Activated CD4-positive, alpha-beta memory T cell treated with anti-CD3 and anti-CD28 coated beads for 36 hours (primary cell): ENCODE data around the gene SFPQ. TPM values are rescaled to one million over a fixed set of nuclear protein-coding genes. Genes with fewer than 3 reads are reported as not detected.
A peak's percentile ranks its signal among the peaks of the same experiment; 100 is the strongest.
"Not testable (repeated sequence)": the region's sequence is repeated elsewhere in the genome, so short reads cannot be mapped to it uniquely, and the experiment has no call there.

ENCODE experiments used
- CTCF ChIA-PET: fragments of 350-600 bp; sonication (Branson Sonifier 250); formaldehyde crosslinking; loops from one replicate; lab custom pipeline; 2021; ENCODE audit warnings: antibody characterized with exemption, inconsistent platforms; lab: Charles Lee
- POLR2A ChIA-PET: fragments of 350-600 bp; sonication (Branson Sonifier 250); formaldehyde crosslinking; loops from one replicate; lab custom pipeline; 2021; ENCODE audit warnings: antibody characterized with exemption; lab: Charles Lee
- DNase-seq: peaks from one replicate; pipeline ENCODE4 v3.0.0-alpha.2; 2020
- H3K27ac Mint-ChIP-seq: one replicate; pipeline ENCODE4 v1.8.0; 2021; ENCODE audit warnings: mixed read lengths
- H3K27me3 Mint-ChIP-seq: one replicate; pipeline ENCODE4 v1.8.0; 2021; ENCODE audit warnings: mixed read lengths
- H3K36me3 Mint-ChIP-seq: one replicate; pipeline ENCODE4 v1.8.0; 2021; ENCODE audit warnings: mixed read lengths
- H3K4me1 Mint-ChIP-seq: one replicate; pipeline ENCODE4 v1.8.0; 2021; ENCODE audit warnings: low read depth, mixed read lengths
- H3K4me3 Mint-ChIP-seq: one replicate; pipeline ENCODE4 v1.8.0; 2021; ENCODE audit warnings: mild to moderate bottlenecking, mixed read lengths
- H3K9me3 Mint-ChIP-seq: one replicate; pipeline ENCODE4 v1.8.0; 2021; ENCODE audit warnings: mixed read lengths
- intact Hi-C: fragments of 100-400 bp; cut with micrococcal nuclease; formaldehyde crosslinking; loops from one replicate; pipeline ENCODE4 v1.15.1; 2023
- total RNA-seq, 2 experiments: library from RNA; stranded (reverse); gene quantifications; one replicate each; pipeline ENCODE4 v1.2.3, GENCODE V29; 2021

Gene SFPQ, protein sequence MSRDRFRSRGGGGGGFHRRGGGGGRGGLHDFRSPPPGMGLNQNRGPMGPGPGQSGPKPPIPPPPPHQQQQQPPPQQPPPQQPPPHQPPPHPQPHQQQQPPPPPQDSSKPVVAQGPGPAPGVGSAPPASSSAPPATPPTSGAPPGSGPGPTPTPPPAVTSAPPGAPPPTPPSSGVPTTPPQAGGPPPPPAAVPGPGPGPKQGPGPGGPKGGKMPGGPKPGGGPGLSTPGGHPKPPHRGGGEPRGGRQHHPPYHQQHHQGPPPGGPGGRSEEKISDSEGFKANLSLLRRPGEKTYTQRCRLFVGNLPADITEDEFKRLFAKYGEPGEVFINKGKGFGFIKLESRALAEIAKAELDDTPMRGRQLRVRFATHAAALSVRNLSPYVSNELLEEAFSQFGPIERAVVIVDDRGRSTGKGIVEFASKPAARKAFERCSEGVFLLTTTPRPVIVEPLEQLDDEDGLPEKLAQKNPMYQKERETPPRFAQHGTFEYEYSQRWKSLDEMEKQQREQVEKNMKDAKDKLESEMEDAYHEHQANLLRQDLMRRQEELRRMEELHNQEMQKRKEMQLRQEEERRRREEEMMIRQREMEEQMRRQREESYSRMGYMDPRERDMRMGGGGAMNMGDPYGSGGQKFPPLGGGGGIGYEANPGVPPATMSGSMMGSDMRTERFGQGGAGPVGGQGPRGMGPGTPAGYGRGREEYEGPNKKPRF
- 100 to 1,000 TPM; 259 to 275 TPM for total RNA-seq

- Mint-ChIP-seq H3K9me3 (no peaks in the 10 kb centered on the region), H3K4me1 (peaks cover 35% of the 10 kb centered on the region), H3K27ac (peak within 1 kb of the TSS; percentile 98), H3K27me3 (no peaks in the 10 kb centered on the region), H3K4me3 (peak within 1 kb of the TSS; percentile 95), H3K36me3 (peaks cover 41% of the 10 kb centered on the region)
- intact Hi-C loops = loop anchor here (1.0 to 5.0 kb wide), 10 partner anchors 9 to 964 kb away; partner anchors contain the start of genes C1orf216, CLSPN, KIAA0319L and MAP7D1
- ChIA-PET POLR2A (interaction anchor here (0.7 to 1.6 kb wide), 6 partner anchors 12 to 577 kb away, joined by 3 to 12 read pairs (median 3); partner anchors contain the start of gene SMIM12), CTCF (interaction anchor here (0.7 kb wide), 1 partner anchor 9 kb away, joined by 7 read pairs; no protein-coding TSS in a partner anchor)
- peak; percentile 98 for DNase-seq
These were observed at the start of gene SFPQ for GRCh38 chr1:35192853-35193664. SFPQ (minus strand) TSS chr1:35193145; CDS start chr1:35193049, 96 bp downstream.

GRCh38 chr1:35236772-35237171 is 43.8 kb upstream of the SFPQ start:
- intact Hi-C loops, H3K27ac Mint-ChIP-seq, H3K9me3 Mint-ChIP-seq, DNase-seq, H3K36me3 Mint-ChIP-seq, CTCF ChIA-PET, POLR2A ChIA-PET, H3K4me3 Mint-ChIP-seq, H3K27me3 Mint-ChIP-seq, H3K4me1 Mint-ChIP-seq: not testable (repeated sequence)

DNA sequence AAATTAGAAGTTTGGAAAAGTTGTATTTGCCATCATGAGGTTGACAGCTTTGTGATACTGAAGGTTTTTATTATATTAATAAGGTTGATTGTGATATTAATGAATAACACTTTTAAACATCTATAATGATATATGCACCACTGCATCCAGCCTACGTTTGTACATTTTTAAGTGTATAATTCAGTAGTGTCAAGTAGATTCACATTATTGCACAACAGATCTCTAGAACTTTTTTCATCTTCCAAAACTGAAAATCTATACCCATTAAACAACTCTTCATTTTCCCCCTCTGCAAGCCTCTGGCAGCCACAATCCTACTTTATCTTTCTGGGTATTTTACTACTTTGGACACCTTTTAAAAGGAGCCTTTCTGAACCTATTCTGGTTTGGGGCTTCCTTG is 38.3 kb upstream of the SFPQ start:
- no peak overlapping the region for H3K27ac Mint-ChIP-seq
- intact Hi-C loops = no loop called here
- H3K4me1 Mint-ChIP-seq = peaks cover 8% of the 10 kb centered on the region
- POLR2A ChIA-PET = interaction anchor here (0.6 kb wide), 1 partner anchor 350 kb away, joined by 4 read pairs; no protein-coding TSS in a partner anchor
- peaks cover 4% of the 10 kb centered on the region for H3K27me3 Mint-ChIP-seq
- CTCF ChIA-PET = interaction anchor here (0.6 kb wide), 1 partner anchor 102 kb away, joined by 4 read pairs; no protein-coding TSS in a partner anchor
- no peak for DNase-seq
- H3K9me3 Mint-ChIP-seq = no peaks in the 10 kb centered on the region
- no peak overlapping the region for H3K4me3 Mint-ChIP-seq
- no peaks in the 10 kb centered on the region for H3K36me3 Mint-ChIP-seq

DNA sequence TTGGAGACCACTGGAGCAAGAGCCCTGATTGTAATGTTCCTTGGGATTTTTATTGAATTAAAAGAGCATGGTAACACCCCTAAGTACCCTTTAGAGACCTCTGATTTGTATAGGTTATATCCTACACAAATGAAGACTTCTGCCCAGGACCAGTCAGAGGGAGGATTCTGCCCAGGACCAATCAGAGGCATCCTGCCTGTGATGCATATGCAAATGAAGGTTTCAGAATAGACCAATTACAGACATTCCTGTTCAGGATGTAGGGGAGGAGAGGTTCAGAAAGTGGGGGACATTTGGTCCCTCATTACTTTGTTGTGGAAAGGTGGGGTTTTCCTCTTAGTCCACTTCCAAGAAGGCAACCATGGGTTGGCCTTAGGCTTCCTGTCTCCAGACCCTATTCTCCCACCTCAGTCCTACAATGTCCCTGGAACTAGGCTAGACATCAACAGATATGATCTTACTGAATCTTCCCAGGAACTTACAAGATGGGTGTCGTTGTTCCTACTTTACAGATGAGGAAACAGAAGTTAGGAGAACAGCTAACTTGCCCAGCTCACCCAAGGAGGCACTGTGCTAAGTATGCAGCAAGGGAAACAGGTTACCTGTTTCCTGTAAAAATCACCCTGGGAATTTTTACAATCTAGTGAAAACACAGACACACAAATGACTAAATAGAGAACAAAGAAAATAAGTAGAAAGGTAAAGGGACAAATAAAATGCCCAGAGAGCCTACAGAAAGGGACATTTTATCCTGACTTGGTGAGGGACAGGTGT is 36.8 kb upstream of the SFPQ start:
- H3K27me3 Mint-ChIP-seq = peaks cover 4% of the 10 kb centered on the region
- intact Hi-C loops = no loop called here
- no peak overlapping the region for H3K4me3 Mint-ChIP-seq
- H3K4me1 Mint-ChIP-seq = peaks cover 8% of the 10 kb centered on the region
- no peak overlapping the region for H3K27ac Mint-ChIP-seq
- no peaks in the 10 kb centered on the region for H3K36me3 Mint-ChIP-seq
- H3K9me3 Mint-ChIP-seq = no peaks in the 10 kb centered on the region
- ChIA-PET POLR2A (no interaction called here), CTCF (no interaction called here)
- no peak for DNase-seq

DNA sequence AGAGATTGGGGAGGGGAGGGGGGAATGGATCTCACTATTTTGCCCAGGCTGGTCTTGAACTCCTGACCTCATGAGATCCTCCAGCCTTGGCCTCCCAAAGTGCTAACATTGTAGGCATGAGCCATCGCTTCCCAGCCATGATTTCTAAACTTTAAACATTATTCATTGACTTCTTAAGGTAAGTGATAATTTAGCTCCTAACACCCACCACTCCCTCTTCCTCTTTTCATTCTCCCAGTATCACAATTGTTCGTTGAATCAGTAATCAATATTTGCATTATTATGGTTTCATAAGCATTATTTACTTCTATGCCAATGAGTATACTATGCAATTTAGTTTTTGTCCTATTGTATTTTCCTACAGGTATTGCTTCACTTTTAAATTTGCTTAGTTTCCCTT is 33.6 kb upstream of the SFPQ start:
- peaks cover 8% of the 10 kb centered on the region for H3K4me1 Mint-ChIP-seq
- H3K36me3 Mint-ChIP-seq = no peaks in the 10 kb centered on the region
- no peak for DNase-seq
- peaks cover 4% of the 10 kb centered on the region for H3K27me3 Mint-ChIP-seq
- CTCF ChIA-PET = no interaction called here
- POLR2A ChIA-PET = no interaction called here
- H3K4me3 Mint-ChIP-seq = no peak overlapping the region
- no peak overlapping the region for H3K27ac Mint-ChIP-seq
- H3K9me3 Mint-ChIP-seq = no peaks in the 10 kb centered on the region
- intact Hi-C loops = no loop called here

DNA sequence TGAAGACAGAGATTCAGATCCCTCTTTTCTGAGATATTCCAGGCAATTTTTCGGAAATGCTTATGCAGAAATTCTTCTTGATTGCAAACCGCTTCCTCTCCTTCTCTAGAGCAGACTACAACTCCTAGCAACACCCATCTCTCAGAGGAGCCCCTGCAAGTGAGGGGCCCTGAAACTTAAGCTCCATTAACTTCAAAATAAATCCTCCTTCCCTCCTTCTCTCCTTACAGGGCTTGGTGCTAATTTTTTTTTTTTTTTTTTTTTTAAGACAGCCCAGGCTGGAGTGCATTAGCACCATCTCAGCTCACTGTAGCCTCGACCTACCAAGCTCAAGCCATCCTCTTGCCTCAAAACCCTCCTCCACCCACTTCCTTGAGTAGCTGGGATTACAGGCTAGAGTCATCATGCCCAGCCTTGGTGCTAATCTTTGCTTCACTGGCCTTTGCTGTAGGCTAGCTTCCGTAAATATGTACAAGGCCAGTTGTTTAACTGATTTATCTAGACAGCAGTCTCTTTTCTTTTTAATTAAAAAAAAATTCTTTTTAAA is 30.2 kb upstream of the SFPQ start:
- H3K27ac Mint-ChIP-seq = no peak overlapping the region
- H3K36me3 Mint-ChIP-seq = no peaks in the 10 kb centered on the region
- intact Hi-C loops = no loop called here
- H3K27me3 Mint-ChIP-seq = peaks cover 4% of the 10 kb centered on the region
- H3K4me1 Mint-ChIP-seq = no peaks in the 10 kb centered on the region
- no peaks in the 10 kb centered on the region for H3K9me3 Mint-ChIP-seq
- DNase-seq = no peak
- POLR2A ChIA-PET = no interaction called here
- CTCF ChIA-PET = no interaction called here
- no peak overlapping the region for H3K4me3 Mint-ChIP-seq

DNA sequence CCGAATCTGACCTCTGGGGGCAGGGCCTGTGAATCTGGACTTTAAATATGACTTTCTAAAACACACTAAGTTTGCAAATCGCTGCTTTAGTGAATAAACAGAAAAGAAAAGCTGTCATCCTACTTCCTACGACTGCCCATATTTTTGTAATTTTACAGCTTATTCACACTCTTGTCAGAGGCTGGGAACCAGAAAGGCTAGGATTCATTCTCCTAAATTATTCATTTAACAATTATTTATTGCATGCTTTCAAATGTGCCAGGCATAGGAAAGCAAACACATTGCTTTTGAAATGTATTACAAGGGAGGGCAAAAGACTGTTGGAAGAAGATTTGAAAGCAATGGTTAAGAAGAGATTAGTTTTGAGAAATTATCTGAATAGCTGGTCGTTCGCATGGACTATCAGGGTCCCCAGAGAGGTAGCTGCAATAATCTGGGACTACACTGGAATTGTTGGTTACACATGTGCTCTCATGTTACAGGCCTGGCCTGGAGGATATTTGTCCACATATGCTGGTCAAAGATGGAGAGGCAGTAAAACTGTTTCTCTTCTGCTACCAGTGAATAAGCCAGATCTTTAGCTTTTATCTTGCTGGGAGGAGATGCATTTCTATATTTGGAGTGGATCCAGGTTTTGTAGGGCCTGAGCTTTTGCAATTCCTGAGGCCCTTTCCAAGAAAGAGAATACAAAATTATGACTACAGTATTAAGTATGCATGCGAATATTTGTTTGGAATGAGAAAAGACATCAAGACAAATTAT is 29.6 kb upstream of the SFPQ start:
- Mint-ChIP-seq H3K9me3 (no peaks in the 10 kb centered on the region), H3K27ac (no peak overlapping the region), H3K27me3 (peaks cover 5% of the 10 kb centered on the region), H3K36me3 (no peaks in the 10 kb centered on the region), H3K4me3 (no peak overlapping the region), H3K4me1 (no peaks in the 10 kb centered on the region)
- no peak for DNase-seq
- ChIA-PET POLR2A (no interaction called here), CTCF (no interaction called here)
- intact Hi-C loops = no loop called here

DNA sequence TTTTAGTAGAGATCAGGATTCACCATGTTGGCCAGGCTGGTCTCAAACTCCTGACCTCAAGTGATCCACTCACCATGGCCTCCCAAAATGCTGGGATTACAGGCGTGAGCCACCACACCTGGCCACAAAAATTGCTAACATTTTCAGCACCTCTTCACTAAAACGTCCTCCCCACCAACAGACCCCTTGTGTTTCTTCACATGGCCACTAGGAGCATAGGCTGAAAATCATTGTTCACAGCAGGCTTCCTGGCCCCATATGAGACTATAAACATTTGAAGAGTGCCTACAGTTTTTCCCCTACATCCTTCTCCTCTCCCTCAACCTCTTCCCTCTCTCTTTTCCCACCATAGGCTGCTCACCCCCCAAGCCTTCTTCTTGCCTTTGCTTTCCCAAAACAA is 28.0 kb upstream of the SFPQ start:
- intact Hi-C loops = no loop called here
- Mint-ChIP-seq H3K4me1 (no peaks in the 10 kb centered on the region), H3K27me3 (peaks cover 2% of the 10 kb centered on the region), H3K27ac (no peak overlapping the region), H3K9me3 (no peaks in the 10 kb centered on the region), H3K36me3 (no peaks in the 10 kb centered on the region), H3K4me3 (no peak overlapping the region)
- ChIA-PET CTCF (interaction anchor here (0.6 kb wide), 1 partner anchor 22 kb away, joined by 3 read pairs; no protein-coding TSS in a partner anchor), POLR2A (no interaction called here)
- peak; percentile 12 for DNase-seq

GRCh38 chr1:35215346-35215745 is 22.4 kb upstream of the SFPQ start:
- Mint-ChIP-seq H3K27me3 (peaks cover 2% of the 10 kb centered on the region), H3K4me1 (no peaks in the 10 kb centered on the region), H3K4me3 (no peak overlapping the region), H3K27ac (no peak overlapping the region), H3K36me3 (no peaks in the 10 kb centered on the region), H3K9me3 (no peaks in the 10 kb centered on the region)
- no peak for DNase-seq
- intact Hi-C loops = no loop called here
- POLR2A ChIA-PET = interaction anchor here (0.7 kb wide), 1 partner anchor 115 kb away, joined by 3 read pairs; no protein-coding TSS in a partner anchor
- CTCF ChIA-PET = no interaction called here

DNA sequence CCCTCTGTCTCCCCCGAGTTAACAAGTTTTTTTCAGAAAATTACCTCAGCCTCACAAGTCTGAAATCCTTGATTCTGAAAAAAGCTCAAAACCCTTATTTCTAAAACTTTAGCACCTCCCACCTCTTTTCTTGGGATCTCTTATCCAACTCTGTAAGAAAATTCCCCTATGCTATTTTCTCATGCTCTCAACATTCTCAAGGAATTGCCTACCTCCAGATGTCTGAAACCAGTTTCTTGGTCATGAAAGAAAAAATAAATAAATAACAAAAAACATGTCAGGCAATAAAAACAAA is 18.1 kb upstream of the SFPQ start:
- POLR2A ChIA-PET = no interaction called here
- no peak overlapping the region for H3K27ac Mint-ChIP-seq

More for the DNA sequence above, 18.1 kb upstream of the SFPQ start:
- intact Hi-C loops = no loop called here
- Mint-ChIP-seq H3K4me1 (no peaks in the 10 kb centered on the region), H3K4me3 (no peak overlapping the region), H3K9me3 (no peaks in the 10 kb centered on the region), H3K36me3 (no peaks in the 10 kb centered on the region), H3K27me3 (no peaks in the 10 kb centered on the region)
- CTCF ChIA-PET = no interaction called here
- DNase-seq = no peak
